Measurements from ENCODE around the gene AVPI1.

Gene AVPI1

DNA sequence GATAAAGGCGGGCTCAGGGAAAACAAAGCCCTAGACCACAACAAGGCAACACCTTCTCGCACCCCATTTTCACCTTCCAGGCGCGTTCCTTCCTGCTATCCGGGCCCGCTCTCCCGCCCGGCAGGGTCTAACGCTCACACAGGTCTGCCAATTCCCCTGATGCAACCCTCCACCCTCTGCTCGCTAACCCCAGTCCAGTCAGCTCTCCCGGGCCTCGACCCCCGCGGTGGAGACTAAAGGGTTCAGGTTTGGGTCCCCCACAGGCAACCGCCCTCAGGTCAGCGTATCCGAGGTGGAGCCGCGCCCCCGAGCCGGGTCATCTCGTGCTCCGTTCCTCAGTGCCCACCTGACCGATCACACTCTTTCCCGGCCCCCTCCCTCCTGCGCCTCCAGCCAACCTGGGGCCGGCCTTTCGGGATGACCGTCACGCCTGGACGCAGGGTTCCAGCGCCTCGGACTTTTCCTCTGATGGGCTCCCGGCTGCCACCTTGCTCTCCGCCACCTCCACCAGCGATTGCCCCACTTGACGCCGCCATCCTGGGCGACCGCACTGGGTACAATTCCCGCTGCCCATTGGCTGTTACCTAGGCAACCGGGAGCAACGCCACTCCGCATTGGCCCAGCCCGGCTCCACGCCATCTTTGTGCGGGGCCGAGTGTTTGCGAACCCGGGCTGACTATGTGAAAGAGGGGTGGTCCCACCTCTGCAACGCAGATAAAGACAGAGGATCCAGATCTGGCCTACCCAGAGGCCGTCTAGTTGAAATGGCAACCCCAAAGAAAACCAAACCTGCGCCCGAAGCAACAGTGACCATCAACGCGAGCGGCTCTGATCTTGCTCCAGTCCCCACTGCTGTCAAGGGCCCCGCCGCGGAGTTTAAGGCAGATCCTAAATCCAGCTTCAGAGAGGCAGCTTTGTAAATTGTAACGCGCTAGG is 53.8 kb downstream of the AVPI1 start, which contains the start of gene MORN4:
TSS of gene MORN4 (minus strand) at position 552 of the 936 bp plus-strand sequence. CDS start 13,847 bp downstream, outside the sequence.
- Histone ChIP-seq H3K4me2 (ENCODE audit: low read length) (peak within 1 kb of the TSS; percentile 73), H3K36me3 (ENCODE audit: control insufficient read depth, insufficient read depth, low read length) (no peaks in the 10 kb centered on the region), H4K5ac (ENCODE audit: low read length) (no peak within 1 kb of the TSS), H3K23ac (ENCODE audit: low read length) (no peak within 1 kb of the TSS), H3K18ac (ENCODE audit: low read length) (no peak within 1 kb of the TSS), H2BK15ac (replicated peaks; ENCODE audit: low read depth) (no peak within 1 kb of the TSS), H3K27ac (ENCODE audit: low read depth, low read length) (peak within 1 kb of the TSS; percentile 51), H2AK5ac (ENCODE audit: low read length) (no peak within 1 kb of the TSS), H3K27me3 (ENCODE audit: insufficient read depth, low read length, poor library complexity) (no peaks in the 10 kb centered on the region), H3K4me3 (ENCODE audit: low read length) (peak within 1 kb of the TSS; percentile 55), H3K79me1 (ENCODE audit: low read length) (no peaks in the 10 kb centered on the region), H3K79me2 (ENCODE audit: control insufficient read depth, insufficient read depth, low read length) (no peaks in the 10 kb centered on the region), H2BK5ac (ENCODE audit: low read length) (no peak within 1 kb of the TSS), H3K4me1 (ENCODE audit: control insufficient read depth, low read depth, low read length) (no peaks in the 10 kb centered on the region), H4K8ac (ENCODE audit: low read depth, low read length) (peak within 1 kb of the TSS; percentile 99), H2BK120ac (ENCODE audit: low read depth, low read length) (no peak within 1 kb of the TSS), H3K9ac (ENCODE audit: low read length) (peak within 1 kb of the TSS; percentile 76), H3K56ac (ENCODE audit: low read length) (peak within 1 kb of the TSS; percentile 95), H3K4ac (ENCODE audit: low read depth, low read length) (no peak within 1 kb of the TSS)
- no CpG with 5 or more reads among the region's 62 CpGs for WGBS (ENCODE audit: extremely low coverage, insufficient coverage, low lambda C conversion rate)
- DNase-seq, result peak; percentile 97

DNA sequence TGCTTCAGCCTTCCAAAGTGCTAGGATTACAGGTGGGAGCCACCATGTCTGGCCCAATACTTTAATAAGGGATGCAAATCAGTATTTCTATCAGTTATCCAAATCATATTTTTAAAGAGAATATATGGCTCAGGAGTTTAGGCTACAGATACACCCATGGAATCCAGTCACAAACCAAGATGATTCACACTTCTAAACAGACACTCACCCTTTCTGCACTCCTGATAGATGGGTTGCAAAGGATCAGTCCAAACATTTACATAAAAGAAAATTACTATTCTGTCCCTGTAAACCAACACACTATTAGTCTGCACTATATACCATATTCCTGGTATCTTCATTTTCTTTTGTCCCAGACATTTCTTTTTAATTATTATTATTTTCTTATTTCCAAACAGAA is 55.9 kb downstream of the AVPI1 start:
- Histone ChIP-seq H3K79me1 (ENCODE audit: low read length) (no peaks in the 10 kb centered on the region), H2AK5ac (ENCODE audit: low read length) (no peak overlapping the region), H3K4me2 (ENCODE audit: low read length) (no peak overlapping the region), H3K79me2 (ENCODE audit: control insufficient read depth, insufficient read depth, low read length) (no peaks in the 10 kb centered on the region), H2BK120ac (ENCODE audit: low read depth, low read length) (no peak overlapping the region), H3K36me3 (ENCODE audit: control insufficient read depth, insufficient read depth, low read length) (no peaks in the 10 kb centered on the region), H2BK15ac (replicated peaks; ENCODE audit: low read depth) (no peak overlapping the region), H3K4me1 (ENCODE audit: control insufficient read depth, low read depth, low read length) (no peaks in the 10 kb centered on the region), H4K8ac (ENCODE audit: low read depth, low read length) (no peak overlapping the region), H3K9ac (ENCODE audit: low read length) (no peak overlapping the region), H3K18ac (ENCODE audit: low read length) (no peak overlapping the region), H3K4me3 (ENCODE audit: low read length) (no peak overlapping the region), H2BK5ac (ENCODE audit: low read length) (no peak overlapping the region), H3K27me3 (ENCODE audit: insufficient read depth, low read length, poor library complexity) (no peaks in the 10 kb centered on the region), H3K27ac (ENCODE audit: low read depth, low read length) (no peak overlapping the region), H3K4ac (ENCODE audit: low read depth, low read length) (no peak overlapping the region), H3K56ac (ENCODE audit: low read length) (no peak overlapping the region), H3K23ac (ENCODE audit: low read length) (no peak overlapping the region), H4K5ac (ENCODE audit: low read length) (no peak overlapping the region)
- DNase-seq, result no peak

DNA sequence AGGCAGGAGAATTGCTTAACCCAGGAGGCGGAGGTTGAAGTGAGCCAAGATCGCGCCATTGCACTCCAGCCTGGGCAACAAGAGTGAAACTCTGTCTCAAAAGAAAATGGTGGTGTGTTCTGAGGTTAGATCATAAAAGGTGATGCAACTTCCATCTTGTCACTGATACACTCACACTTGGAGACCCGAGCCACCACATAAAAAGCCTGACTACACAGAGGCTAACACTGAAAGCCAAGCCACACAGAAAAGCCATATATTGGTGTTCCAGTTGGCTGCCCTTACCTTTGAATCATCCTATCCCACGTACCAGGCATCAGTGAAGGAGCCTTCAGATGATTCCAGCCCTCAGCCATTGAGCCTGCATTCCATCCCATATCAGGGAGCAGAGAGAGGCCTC is 57.8 kb downstream of the AVPI1 start:
- no peak overlapping the region for H3K4me3 ChIP-seq (ENCODE audit: low read length)
- H4K5ac ChIP-seq (ENCODE audit: low read length), result no peak overlapping the region
- H3K56ac ChIP-seq (ENCODE audit: low read length), result no peak overlapping the region
- H3K27ac ChIP-seq (ENCODE audit: low read depth, low read length), result no peak overlapping the region
- H2BK120ac ChIP-seq (ENCODE audit: low read depth, low read length), result no peak overlapping the region
- H3K27me3 ChIP-seq (ENCODE audit: insufficient read depth, low read length, poor library complexity), result no peaks in the 10 kb centered on the region
- H2BK5ac ChIP-seq (ENCODE audit: low read length), result no peak overlapping the region
- WGBS (ENCODE audit: extremely low coverage, insufficient coverage, low lambda C conversion rate), result no CpG with 5 or more reads among the region's 5 CpGs
- no peak overlapping the region for H3K9ac ChIP-seq (ENCODE audit: low read length)
- H3K79me1 ChIP-seq (ENCODE audit: low read length), result no peaks in the 10 kb centered on the region
- no peak overlapping the region for H2BK15ac ChIP-seq (replicated peaks; ENCODE audit: low read depth)
- DNase-seq, result no peak
- no peaks in the 10 kb centered on the region for H3K4me1 ChIP-seq (ENCODE audit: control insufficient read depth, low read depth, low read length)
- no peaks in the 10 kb centered on the region for H3K79me2 ChIP-seq (ENCODE audit: control insufficient read depth, insufficient read depth, low read length)
- no peak overlapping the region for H3K18ac ChIP-seq (ENCODE audit: low read length)
- no peak overlapping the region for H4K8ac ChIP-seq (ENCODE audit: low read depth, low read length)
- H3K23ac ChIP-seq (ENCODE audit: low read length), result no peak overlapping the region
- no peak overlapping the region for H3K4ac ChIP-seq (ENCODE audit: low read depth, low read length)
- H3K4me2 ChIP-seq (ENCODE audit: low read length), result no peak overlapping the region
- no peaks in the 10 kb centered on the region for H3K36me3 ChIP-seq (ENCODE audit: control insufficient read depth, insufficient read depth, low read length)
- no peak overlapping the region for H2AK5ac ChIP-seq (ENCODE audit: low read length)

DNA sequence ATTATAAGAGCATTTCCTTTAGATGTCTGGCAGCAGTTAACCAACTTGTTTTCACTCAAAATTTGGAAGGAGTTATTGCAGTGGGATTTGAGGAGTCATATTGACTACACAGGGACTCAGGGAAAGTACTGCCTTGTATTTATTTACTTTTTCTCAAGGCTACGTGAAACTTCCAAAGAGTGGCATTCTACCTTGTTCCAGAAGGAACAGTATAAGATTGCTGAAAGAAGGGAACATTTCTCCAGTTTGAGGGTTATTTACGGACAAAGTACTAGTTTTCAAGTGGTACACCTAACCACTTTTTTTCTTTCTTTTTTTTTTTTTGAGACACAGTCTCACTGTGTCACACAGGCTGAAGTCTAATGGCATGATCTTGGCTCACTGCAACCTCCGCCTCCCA is 58.8 kb downstream of the AVPI1 start:
- H3K9ac ChIP-seq (ENCODE audit: low read length), result no peak overlapping the region
- H4K5ac ChIP-seq (ENCODE audit: low read length), result no peak overlapping the region
- no peak overlapping the region for H2BK120ac ChIP-seq (ENCODE audit: low read depth, low read length)
- no peak overlapping the region for H2BK5ac ChIP-seq (ENCODE audit: low read length)
- H3K4me2 ChIP-seq (ENCODE audit: low read length), result no peak overlapping the region
- H4K8ac ChIP-seq (ENCODE audit: low read depth, low read length), result no peak overlapping the region
- DNase-seq, result no peak
- H3K56ac ChIP-seq (ENCODE audit: low read length), result no peak overlapping the region
- H2AK5ac ChIP-seq (ENCODE audit: low read length), result no peak overlapping the region
- no CpG with 5 or more reads among the region's 3 CpGs for WGBS (ENCODE audit: extremely low coverage, insufficient coverage, low lambda C conversion rate)
- no peak overlapping the region for H3K27ac ChIP-seq (ENCODE audit: low read depth, low read length)
- H3K4me3 ChIP-seq (ENCODE audit: low read length), result no peak overlapping the region
- no peaks in the 10 kb centered on the region for H3K79me2 ChIP-seq (ENCODE audit: control insufficient read depth, insufficient read depth, low read length)
- no peaks in the 10 kb centered on the region for H3K27me3 ChIP-seq (ENCODE audit: insufficient read depth, low read length, poor library complexity)
- no peaks in the 10 kb centered on the region for H3K4me1 ChIP-seq (ENCODE audit: control insufficient read depth, low read depth, low read length)
- H3K18ac ChIP-seq (ENCODE audit: low read length), result no peak overlapping the region
- no peaks in the 10 kb centered on the region for H3K36me3 ChIP-seq (ENCODE audit: control insufficient read depth, insufficient read depth, low read length)
- H3K23ac ChIP-seq (ENCODE audit: low read length), result no peak overlapping the region
- H2BK15ac ChIP-seq (replicated peaks; ENCODE audit: low read depth), result no peak overlapping the region
- no peaks in the 10 kb centered on the region for H3K79me1 ChIP-seq (ENCODE audit: low read length)
- no peak overlapping the region for H3K4ac ChIP-seq (ENCODE audit: low read depth, low read length)

DNA sequence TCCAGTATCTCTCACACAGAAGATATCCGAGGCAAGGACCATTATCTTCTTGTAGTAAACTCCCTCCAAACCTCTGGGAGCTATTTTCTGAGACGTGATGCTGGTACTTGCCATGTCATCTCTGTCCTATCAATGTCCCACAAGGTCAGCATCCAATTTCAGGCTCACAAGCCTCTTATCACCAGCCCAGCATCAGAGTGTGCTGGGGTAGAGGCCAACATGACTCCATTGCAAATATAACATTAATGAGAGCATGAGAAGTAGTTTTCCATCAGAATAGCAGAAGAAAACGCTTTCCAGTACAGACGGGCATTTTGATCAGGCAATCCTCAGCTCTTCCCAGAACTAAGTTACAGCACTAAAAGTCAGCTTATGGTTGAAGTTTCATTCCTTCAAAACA is 59.3 kb downstream of the AVPI1 start:
- Histone ChIP-seq H3K4me1 (ENCODE audit: control insufficient read depth, low read depth, low read length) (no peaks in the 10 kb centered on the region), H3K27ac (ENCODE audit: low read depth, low read length) (no peak overlapping the region), H2AK5ac (ENCODE audit: low read length) (no peak overlapping the region), H2BK120ac (ENCODE audit: low read depth, low read length) (no peak overlapping the region), H4K5ac (ENCODE audit: low read length) (no peak overlapping the region), H3K23ac (ENCODE audit: low read length) (no peak overlapping the region), H3K27me3 (ENCODE audit: insufficient read depth, low read length, poor library complexity) (no peaks in the 10 kb centered on the region), H3K4me2 (ENCODE audit: low read length) (no peak overlapping the region), H3K56ac (ENCODE audit: low read length) (no peak overlapping the region), H2BK15ac (replicated peaks; ENCODE audit: low read depth) (no peak overlapping the region), H3K79me2 (ENCODE audit: control insufficient read depth, insufficient read depth, low read length) (no peaks in the 10 kb centered on the region), H2BK5ac (ENCODE audit: low read length) (no peak overlapping the region), H4K8ac (ENCODE audit: low read depth, low read length) (no peak overlapping the region), H3K36me3 (ENCODE audit: control insufficient read depth, insufficient read depth, low read length) (no peaks in the 10 kb centered on the region), H3K4me3 (ENCODE audit: low read length) (no peak overlapping the region), H3K4ac (ENCODE audit: low read depth, low read length) (no peak overlapping the region), H3K79me1 (ENCODE audit: low read length) (no peaks in the 10 kb centered on the region), H3K9ac (ENCODE audit: low read length) (no peak overlapping the region), H3K18ac (ENCODE audit: low read length) (no peak overlapping the region)
- no CpG with 5 or more reads among the region's 4 CpGs for WGBS (ENCODE audit: extremely low coverage, insufficient coverage, low lambda C conversion rate)
- DNase-seq, result no peak

All from mesendoderm (in vitro differentiated cells).